ENCODE results near the gene TATDN2.

DNA sequence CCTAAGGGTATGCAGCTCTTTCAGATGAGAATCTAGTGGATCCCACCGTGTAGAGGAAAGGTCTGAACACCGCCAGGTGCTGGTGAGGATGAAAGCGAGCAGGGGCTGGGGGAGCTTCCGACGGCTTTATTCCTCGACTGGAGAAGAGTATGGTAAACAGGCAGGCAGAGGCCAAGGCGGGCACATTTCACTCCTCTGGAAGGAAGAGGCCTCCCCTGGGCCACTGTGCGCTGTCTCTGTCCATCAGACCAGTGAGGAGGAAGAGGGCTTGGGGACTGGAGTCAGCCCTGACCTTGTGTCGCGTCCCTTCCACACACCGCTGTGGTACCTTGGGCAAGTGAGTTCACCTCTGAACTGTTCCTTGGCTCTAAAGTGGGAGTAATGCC is 40.3 kb downstream of the TATDN2 start:
- TF ChIP-seq EZH2 (IDR thresholded peaks at IDR 0.05; ENCODE audit: insufficient read depth, poor library complexity, severe bottlenecking) (no peak), EZH2phosphoT487 (IDR thresholded peaks at IDR 0.05; ENCODE audit: insufficient read depth, low read depth) (no peak)

Data from GM23248 (cell line).